Stimulated activated CD4-positive, alpha-beta T cell treated with anti-CD3 and anti-CD28 coated beads, Interleukin-15, amount 100 ng/mL, for 24 hours (primary cell): ENCODE data around the gene PHRF1.

ENCODE experiments used
- DNase-seq: peaks from one replicate; pipeline ENCODE4 v3.0.0-alpha.2; 2020

The PHRF1 gene

DNA sequence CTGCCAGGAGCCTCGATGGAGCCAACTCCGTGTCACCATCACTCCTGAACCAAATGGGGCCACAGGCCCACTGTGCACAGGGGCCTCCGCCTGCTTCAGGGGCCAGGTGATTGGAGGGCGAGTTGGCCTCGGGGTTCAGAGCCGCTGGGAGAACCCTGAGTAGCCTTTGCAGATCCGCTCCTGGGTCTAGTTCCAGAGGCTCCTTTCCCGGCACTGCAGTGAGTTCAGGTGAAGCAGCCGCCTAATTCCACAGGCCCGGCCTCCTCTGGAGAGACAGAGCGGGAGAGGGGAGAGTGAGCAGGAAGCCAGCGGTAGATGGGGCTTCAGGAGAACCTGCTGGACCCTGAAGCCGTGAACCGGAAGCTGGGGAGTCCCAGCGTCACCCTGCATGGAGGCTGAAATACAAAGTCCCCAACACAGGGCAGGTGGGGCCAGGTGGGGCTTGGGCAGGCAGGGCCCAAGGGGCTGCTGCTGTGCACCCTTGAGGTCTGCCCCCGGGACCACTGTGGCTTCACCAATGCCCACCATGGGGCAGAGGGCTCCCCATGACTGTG is 83.3 kb downstream of the PHRF1 start:
- no peak for DNase-seq

GRCh38 chr11:660281-660680 is 84.0 kb downstream of the PHRF1 start:
- no peak for DNase-seq

GRCh38 chr11:660681-661444 is 84.6 kb downstream of the PHRF1 start:
- DNase-seq, result no peak
